ENCODE data around the gene ZFP57. TPM values are rescaled to one million over a fixed set of nuclear protein-coding genes. Genes with fewer than 3 reads are reported as not detected.

The ZFP57 gene
- total RNA-seq, 1 donor from 2014 or later, result 0.50 TPM

DNA sequence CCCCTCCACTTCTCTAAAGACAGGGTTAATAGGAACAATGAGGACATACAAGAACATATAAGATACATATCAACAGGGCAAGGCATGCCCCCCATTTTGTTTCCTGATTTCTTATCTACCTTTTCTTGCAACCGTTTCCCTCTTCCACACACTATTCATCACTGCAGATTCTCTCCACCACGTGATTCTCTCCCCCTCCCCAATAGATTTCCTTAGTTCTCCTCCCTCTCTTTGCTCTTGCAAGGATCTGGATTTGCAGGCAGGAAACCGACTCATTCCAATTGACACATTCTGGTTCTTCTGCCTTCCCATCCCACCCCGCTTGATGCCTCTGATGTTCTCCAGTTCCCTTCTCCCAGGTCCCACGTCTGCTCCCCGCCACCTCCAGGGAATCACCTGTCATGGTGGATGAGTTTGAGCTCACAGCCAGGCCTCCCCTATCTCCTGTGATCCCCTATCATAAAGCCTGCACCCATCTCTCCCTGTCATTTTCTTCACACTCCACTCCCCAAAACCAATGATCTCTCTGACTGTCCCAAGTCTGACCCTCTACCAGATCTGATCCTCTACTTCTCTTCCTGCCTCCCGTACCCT, 55.5 kb downstream of the ZFP57 start:
- TF ChIP-seq, protein P1, sequence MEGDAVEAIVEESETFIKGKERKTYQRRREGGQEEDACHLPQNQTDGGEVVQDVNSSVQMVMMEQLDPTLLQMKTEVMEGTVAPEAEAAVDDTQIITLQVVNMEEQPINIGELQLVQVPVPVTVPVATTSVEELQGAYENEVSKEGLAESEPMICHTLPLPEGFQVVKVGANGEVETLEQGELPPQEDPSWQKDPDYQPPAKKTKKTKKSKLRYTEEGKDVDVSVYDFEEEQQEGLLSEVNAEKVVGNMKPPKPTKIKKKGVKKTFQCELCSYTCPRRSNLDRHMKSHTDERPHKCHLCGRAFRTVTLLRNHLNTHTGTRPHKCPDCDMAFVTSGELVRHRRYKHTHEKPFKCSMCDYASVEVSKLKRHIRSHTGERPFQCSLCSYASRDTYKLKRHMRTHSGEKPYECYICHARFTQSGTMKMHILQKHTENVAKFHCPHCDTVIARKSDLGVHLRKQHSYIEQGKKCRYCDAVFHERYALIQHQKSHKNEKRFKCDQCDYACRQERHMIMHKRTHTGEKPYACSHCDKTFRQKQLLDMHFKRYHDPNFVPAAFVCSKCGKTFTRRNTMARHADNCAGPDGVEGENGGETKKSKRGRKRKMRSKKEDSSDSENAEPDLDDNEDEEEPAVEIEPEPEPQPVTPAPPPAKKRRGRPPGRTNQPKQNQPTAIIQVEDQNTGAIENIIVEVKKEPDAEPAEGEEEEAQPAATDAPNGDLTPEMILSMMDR (IDR thresholded peaks at IDR 0.05; ENCODE audit: insufficient read depth, low read depth, low read length), result no peak
- no peak for TF ChIP-seq EZH2 (IDR thresholded peaks at IDR 0.05; ENCODE audit: insufficient read depth, low read length)
- Histone ChIP-seq H3K9ac (ENCODE audit: low read length) (no peak overlapping the region), H3K27me3 (ENCODE audit: insufficient read depth, low read length) (no peaks in the 10 kb centered on the region), H3K4me3 (ENCODE audit: insufficient read depth, low read depth, low read length) (no peak overlapping the region), H3K4me2 (ENCODE audit: low read length) (peak overlapping the region; percentile 100), H3K9me3 (ENCODE audit: insufficient read depth, low read depth, low read length) (no peaks in the 10 kb centered on the region), H3K36me3 (ENCODE audit: insufficient read depth, low read length) (peaks cover 23% of the 10 kb centered on the region), H3K27ac (ENCODE audit: low read depth, low read length) (no peak overlapping the region), H2AFZ (ENCODE audit: low read depth, low read length) (no peak overlapping the region), H3K79me2 (ENCODE audit: insufficient read depth, low read length) (peaks cover 17% of the 10 kb centered on the region), H4K20me1 (ENCODE audit: insufficient read depth, low read length) (peaks cover 48% of the 10 kb centered on the region), H3K4me1 (ENCODE audit: insufficient read depth, low read length) (peaks cover 35% of the 10 kb centered on the region)
- Mint-ChIP-seq H3K4me3 (ENCODE audit: unreplicated experiment) (peak overlapping the region; percentile 89), H3K27ac (ENCODE audit: unreplicated experiment) (peak overlapping the region; percentile 1), H3K27me3 (ENCODE audit: low read depth, unreplicated experiment) (no peaks in the 10 kb centered on the region), H3K36me3 (ENCODE audit: low read depth, unreplicated experiment) (peaks cover 35% of the 10 kb centered on the region), H3K9me3 (ENCODE audit: unreplicated experiment) (no peaks in the 10 kb centered on the region), H3K4me1 (ENCODE audit: low read depth, unreplicated experiment) (peaks cover 43% of the 10 kb centered on the region)
- FAIRE-seq (no peak), DNase-seq (ENCODE audit: low read depth) (no peak)

DNA sequence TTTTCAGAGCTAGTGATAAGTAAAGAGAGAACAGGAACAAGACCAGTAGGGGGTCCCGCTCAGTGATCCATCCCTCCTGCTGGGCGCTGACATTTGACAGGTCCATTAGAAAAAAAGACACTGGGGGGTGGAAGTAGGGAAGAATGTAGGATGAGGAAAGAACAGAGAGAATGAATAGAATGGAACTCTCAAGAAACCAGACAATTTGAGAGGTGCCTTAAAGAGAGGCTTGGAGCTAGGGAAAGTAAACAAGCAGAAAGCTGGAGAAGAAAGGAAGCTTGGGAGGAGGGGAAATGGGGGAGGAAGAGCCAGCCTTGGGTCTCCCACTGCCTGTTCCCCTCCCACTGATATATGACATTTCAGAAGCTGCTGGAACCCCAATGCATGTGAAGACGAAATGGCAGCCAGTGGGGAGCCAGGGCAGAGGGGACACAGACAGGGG, 56.4 kb downstream of the ZFP57 start:
- no peaks in the 10 kb centered on the region for H3K9me3 ChIP-seq (ENCODE audit: insufficient read depth, low read depth, low read length)
- no peak overlapping the region for H3K9ac ChIP-seq (ENCODE audit: low read length)
- DNase-seq (ENCODE audit: low read depth) (no peak), FAIRE-seq (no peak)
- peaks cover 40% of the 10 kb centered on the region for H4K20me1 ChIP-seq (ENCODE audit: insufficient read depth, low read length)
- no peak overlapping the region for H3K27ac ChIP-seq (ENCODE audit: low read depth, low read length)
- H3K9me3 Mint-ChIP-seq (ENCODE audit: unreplicated experiment), result no peaks in the 10 kb centered on the region
- TF ChIP-seq, protein P1 (IDR thresholded peaks at IDR 0.05; ENCODE audit: insufficient read depth, low read depth, low read length), result no peak
- TF ChIP-seq EZH2 (IDR thresholded peaks at IDR 0.05; ENCODE audit: insufficient read depth, low read length), result no peak
- H3K27me3 Mint-ChIP-seq (ENCODE audit: low read depth, unreplicated experiment), result no peaks in the 10 kb centered on the region
- peaks cover 15% of the 10 kb centered on the region for H3K79me2 ChIP-seq (ENCODE audit: insufficient read depth, low read length)
- H3K36me3 ChIP-seq (ENCODE audit: insufficient read depth, low read length), result peaks cover 28% of the 10 kb centered on the region
- peak overlapping the region; percentile 42 for H3K4me2 ChIP-seq (ENCODE audit: low read length)
- H3K4me1 Mint-ChIP-seq (ENCODE audit: low read depth, unreplicated experiment), result peaks cover 42% of the 10 kb centered on the region
- no peak overlapping the region for H3K4me3 ChIP-seq (ENCODE audit: insufficient read depth, low read depth, low read length)
- no peak overlapping the region for H3K4me3 Mint-ChIP-seq (ENCODE audit: unreplicated experiment)
- peaks cover 37% of the 10 kb centered on the region for H3K4me1 ChIP-seq (ENCODE audit: insufficient read depth, low read length)
- no peak overlapping the region for H3K27ac Mint-ChIP-seq (ENCODE audit: unreplicated experiment)
- peaks cover 38% of the 10 kb centered on the region for H3K36me3 Mint-ChIP-seq (ENCODE audit: low read depth, unreplicated experiment)
- no peaks in the 10 kb centered on the region for H3K27me3 ChIP-seq (ENCODE audit: insufficient read depth, low read length)
- H2AFZ ChIP-seq (ENCODE audit: low read depth, low read length), result no peak overlapping the region

Other genes with a start within 250 kb of the ZFP57 start
- not detected in 2 replicates for gene OR10C1, start 241.8 kb downstream of the ZFP57 start, total RNA-seq
- gene OR11A1, start 224.1 kb downstream of the ZFP57 start, total RNA-seq, result not detected in 2 replicates
- gene OR2H1, start 224.0 kb downstream of the ZFP57 start, total RNA-seq, result not detected in 2 replicates
- gene MAS1L, start 193.2 kb downstream of the ZFP57 start, total RNA-seq, result not detected in 2 replicates
- 9.9 and 13.2 TPM in 2 replicates for gene UBD, start 121.4 kb downstream of the ZFP57 start, total RNA-seq
- gene OR2H2, start 96.0 kb downstream of the ZFP57 start, total RNA-seq, result not detected in 2 replicates
- gene GABBR1, start 48.0 kb downstream of the ZFP57 start, total RNA-seq, result 61.4 and 66.3 TPM in 2 replicates
- not detected in 2 replicates for gene MOG, start 24.1 kb downstream of the ZFP57 start, total RNA-seq
- gene HLA-F, start 42.3 kb upstream of the ZFP57 start, total RNA-seq, result 6.0 and 7.4 TPM in 2 replicates
- 0.79 and 0.89 TPM in 2 replicates for gene HLA-G, start 146.7 kb upstream of the ZFP57 start, total RNA-seq

Data from astrocyte (in vitro differentiated cells and primary cell).